Measurements from ENCODE around the gene PLTP.

Gene PLTP

GRCh38 chr20:45894797-45895196 lies 17.2 kb downstream of the PLTP start:
- Histone ChIP-seq H3K36me3 (ENCODE audit: insufficient read depth, low read length) (peaks cover 45% of the 10 kb centered on the region), H3K9ac (ENCODE audit: low read depth, low read length) (no peak overlapping the region)
- no peak for ATAC-seq (ENCODE audit: insufficient read depth, low read depth)

GRCh38 chr20:45893831-45894230 lies 18.1 kb downstream of the PLTP start:
- Histone ChIP-seq H3K9ac (ENCODE audit: low read depth, low read length) (no peak overlapping the region), H3K4me1 (ENCODE audit: insufficient read depth, low read length) (peaks cover 30% of the 10 kb centered on the region), H3K36me3 (ENCODE audit: insufficient read depth, low read length) (peaks cover 43% of the 10 kb centered on the region), H3K4me2 (ENCODE audit: insufficient read depth, low read length) (no peak overlapping the region), H2AFZ (ENCODE audit: low read depth, low read length) (no peak overlapping the region), H3K79me2 (ENCODE audit: insufficient read depth, low read length) (peaks cover 20% of the 10 kb centered on the region), H3K4me3 (ENCODE audit: low read depth in 1 of 2, low read length in 2 of 2) (no peak overlapping the region), H4K20me1 (ENCODE audit: insufficient read depth, low read length) (no peaks in the 10 kb centered on the region), H3K27me3 (ENCODE audit: insufficient read depth, low read length, poor library complexity) (no peaks in the 10 kb centered on the region), H3K9me3 (ENCODE audit: insufficient read depth, low read length, severe bottlenecking) (no peaks in the 10 kb centered on the region), H3K27ac (ENCODE audit: low read length) (no peak overlapping the region)
- DNase-seq = no peak
- no peak for ATAC-seq (ENCODE audit: insufficient read depth, low read depth)
- TF ChIP-seq CTCF (IDR thresholded peaks at IDR 0.05; ENCODE audit: borderline replicate concordance, extremely low read depth, low read length, poor library complexity, severe bottlenecking) = no peak
- TF ChIP-seq EZH2 (IDR thresholded peaks at IDR 0.05; ENCODE audit: borderline replicate concordance, low read depth, low read length, severe bottlenecking) = no peak

More at GRCh38 chr20:45894797-45895196, 17.2 kb downstream of the PLTP start:
- Histone ChIP-seq H3K9me3 (ENCODE audit: insufficient read depth, low read length, severe bottlenecking) (no peaks in the 10 kb centered on the region), H3K27me3 (ENCODE audit: insufficient read depth, low read length, poor library complexity) (no peaks in the 10 kb centered on the region), H3K4me2 (ENCODE audit: insufficient read depth, low read length) (no peak overlapping the region), H3K4me1 (ENCODE audit: insufficient read depth, low read length) (peaks cover 27% of the 10 kb centered on the region), H3K4me3 (ENCODE audit: low read depth in 1 of 2, low read length in 2 of 2) (no peak overlapping the region), H2AFZ (ENCODE audit: low read depth, low read length) (no peak overlapping the region), H3K27ac (ENCODE audit: low read length) (no peak overlapping the region), H3K79me2 (ENCODE audit: insufficient read depth, low read length) (peaks cover 20% of the 10 kb centered on the region), H4K20me1 (ENCODE audit: insufficient read depth, low read length) (no peaks in the 10 kb centered on the region)
- no peak for TF ChIP-seq CTCF (IDR thresholded peaks at IDR 0.05; ENCODE audit: borderline replicate concordance, extremely low read depth, low read length, poor library complexity, severe bottlenecking)
- TF ChIP-seq EZH2 (IDR thresholded peaks at IDR 0.05; ENCODE audit: borderline replicate concordance, low read depth, low read length, severe bottlenecking) = no peak
- DNase-seq = no peak

- Histone ChIP-seq H2AFZ (ENCODE audit: low read depth, low read length) (no peak overlapping the region), H4K20me1 (ENCODE audit: insufficient read depth, low read length) (no peaks in the 10 kb centered on the region), H3K9ac (ENCODE audit: low read depth, low read length) (no peak overlapping the region), H3K79me2 (ENCODE audit: insufficient read depth, low read length) (peaks cover 20% of the 10 kb centered on the region), H3K27me3 (ENCODE audit: insufficient read depth, low read length, poor library complexity) (no peaks in the 10 kb centered on the region), H3K9me3 (ENCODE audit: insufficient read depth, low read length, severe bottlenecking) (no peaks in the 10 kb centered on the region), H3K36me3 (ENCODE audit: insufficient read depth, low read length) (peaks cover 38% of the 10 kb centered on the region), H3K27ac (ENCODE audit: low read length) (no peak overlapping the region), H3K4me3 (ENCODE audit: low read depth in 1 of 2, low read length in 2 of 2) (no peak overlapping the region), H3K4me2 (ENCODE audit: insufficient read depth, low read length) (peak overlapping the region; percentile 99; the same call in 1 of the 2 replicates), H3K4me1 (ENCODE audit: insufficient read depth, low read length) (peaks cover 30% of the 10 kb centered on the region)
- ATAC-seq (ENCODE audit: insufficient read depth, low read depth) = no peak
- TF ChIP-seq EZH2 (IDR thresholded peaks at IDR 0.05; ENCODE audit: borderline replicate concordance, low read depth, low read length, severe bottlenecking) (no peak), CTCF (IDR thresholded peaks at IDR 0.05; ENCODE audit: borderline replicate concordance, extremely low read depth, low read length, poor library complexity, severe bottlenecking) (no peak)
- no peak for DNase-seq
These were observed 19.0 kb downstream of the PLTP start for GRCh38 chr20:45892828-45893500.

Measured in DND-41 (cell line).